GM19351 (cell line): ENCODE results near the gene ADRB2.
"Not testable (repeated sequence)": the region's sequence is repeated elsewhere in the genome, so short reads cannot be mapped to it uniquely, and the experiment has no call there.

Source experiments
- ATAC-seq: cut with Tn5 transposase; IDR thresholded peaks from one replicate; pipeline ENCODE4 v1.9.1; 2021; ENCODE audit warnings: mild to moderate bottlenecking, moderate library complexity; ENCODE audit not compliant: unreplicated experiment

ADRB2 gene

DNA sequence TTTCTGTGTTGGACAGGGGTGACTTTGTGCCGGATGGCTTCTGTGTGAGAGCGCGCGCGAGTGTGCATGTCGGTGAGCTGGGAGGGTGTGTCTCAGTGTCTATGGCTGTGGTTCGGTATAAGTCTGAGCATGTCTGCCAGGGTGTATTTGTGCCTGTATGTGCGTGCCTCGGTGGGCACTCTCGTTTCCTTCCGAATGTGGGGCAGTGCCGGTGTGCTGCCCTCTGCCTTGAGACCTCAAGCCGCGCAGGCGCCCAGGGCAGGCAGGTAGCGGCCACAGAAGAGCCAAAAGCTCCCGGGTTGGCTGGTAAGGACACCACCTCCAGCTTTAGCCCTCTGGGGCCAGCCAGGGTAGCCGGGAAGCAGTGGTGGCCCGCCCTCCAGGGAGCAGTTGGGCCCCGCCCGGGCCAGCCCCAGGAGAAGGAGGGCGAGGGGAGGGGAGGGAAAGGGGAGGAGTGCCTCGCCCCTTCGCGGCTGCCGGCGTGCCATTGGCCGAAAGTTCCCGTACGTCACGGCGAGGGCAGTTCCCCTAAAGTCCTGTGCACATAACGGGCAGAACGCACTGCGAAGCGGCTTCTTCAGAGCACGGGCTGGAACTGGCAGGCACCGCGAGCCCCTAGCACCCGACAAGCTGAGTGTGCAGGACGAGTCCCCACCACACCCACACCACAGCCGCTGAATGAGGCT lies at the start of gene ADRB2:
TSS of gene ADRB2 (plus strand) at position 559 of the 686 bp plus-strand sequence. CDS start 221 bp downstream, outside the sequence.
- peak; percentile 96 for ATAC-seq

DNA sequence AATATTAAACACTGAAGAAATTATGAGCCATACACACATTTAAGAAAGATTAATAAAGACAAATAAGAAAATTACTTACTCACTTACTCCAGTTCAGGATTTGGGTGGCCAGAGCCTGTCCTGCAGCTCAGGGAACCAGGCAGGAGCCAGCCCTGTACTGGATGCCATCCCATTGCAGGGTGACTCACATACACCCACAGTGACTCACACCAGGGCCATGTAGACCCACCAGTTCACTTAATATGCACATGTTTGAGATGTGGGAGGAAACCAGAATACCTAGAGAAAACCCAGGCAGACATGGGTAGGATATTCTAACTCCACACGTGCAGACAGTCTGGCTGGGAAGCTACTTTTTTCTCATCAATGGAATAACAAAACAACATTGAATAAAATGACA lies 49.6 kb upstream of the ADRB2 start:
- ATAC-seq, result no peak

DNA sequence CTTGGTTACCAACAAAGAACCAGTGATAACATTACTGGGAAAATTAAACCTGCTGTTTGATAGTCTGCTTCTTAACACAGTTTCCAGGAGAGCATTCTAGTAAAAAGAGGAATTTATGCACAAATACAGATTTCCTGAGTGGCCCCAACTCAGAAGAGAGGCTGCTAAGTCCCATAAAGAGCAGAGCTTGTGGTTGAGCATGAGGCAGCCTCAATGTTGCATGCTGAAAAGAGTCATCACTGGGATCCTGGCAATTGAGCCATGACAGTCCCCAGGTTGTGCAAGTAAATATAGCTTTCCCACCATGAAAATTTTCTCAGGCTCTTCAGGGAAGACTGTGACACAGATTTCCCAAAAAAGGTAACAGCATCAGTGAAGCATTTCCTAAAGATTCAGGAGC lies 47.5 kb upstream of the ADRB2 start:
- ATAC-seq, result no peak

DNA sequence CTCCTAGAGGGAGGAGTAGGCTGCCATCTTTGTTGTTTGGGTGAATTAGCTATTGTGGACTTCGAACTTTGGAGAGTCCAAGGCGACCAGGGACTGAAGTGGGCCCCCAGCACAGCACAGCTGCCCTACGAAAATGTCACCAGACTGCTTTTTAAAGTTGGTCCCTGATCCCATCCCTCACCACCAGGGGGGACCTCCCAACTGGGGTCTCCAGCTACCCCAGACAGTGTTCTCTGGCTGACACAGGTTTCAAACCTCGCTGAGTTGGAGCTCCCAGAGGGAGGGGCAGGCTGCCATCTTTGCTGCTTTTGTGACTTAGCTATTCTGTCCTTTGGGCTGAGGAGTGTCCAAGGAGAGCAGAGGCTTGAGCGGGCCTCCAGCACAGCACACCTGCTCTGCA lies 45.7 kb upstream of the ADRB2 start:
- no peak for ATAC-seq

DNA sequence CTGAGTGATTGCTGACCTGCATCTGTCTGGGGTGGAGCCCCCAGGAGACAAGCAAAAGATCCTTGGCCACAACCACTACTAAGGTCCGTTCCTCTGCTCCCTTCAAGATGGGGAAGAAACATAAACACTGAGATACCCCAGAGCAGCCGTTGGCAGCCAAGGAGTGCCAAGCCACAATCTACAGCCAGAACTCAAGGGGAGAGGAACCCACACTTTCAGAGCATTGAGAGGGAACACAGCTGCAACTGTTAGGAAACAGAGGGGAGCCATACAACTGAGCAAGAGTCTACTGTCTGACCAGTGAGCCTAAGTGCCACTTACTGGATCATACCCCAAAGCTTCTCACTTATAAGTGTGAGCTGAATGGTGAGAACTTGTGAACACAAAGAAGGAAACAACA lies 44.6 kb upstream of the ADRB2 start:
- ATAC-seq, result no peak

DNA sequence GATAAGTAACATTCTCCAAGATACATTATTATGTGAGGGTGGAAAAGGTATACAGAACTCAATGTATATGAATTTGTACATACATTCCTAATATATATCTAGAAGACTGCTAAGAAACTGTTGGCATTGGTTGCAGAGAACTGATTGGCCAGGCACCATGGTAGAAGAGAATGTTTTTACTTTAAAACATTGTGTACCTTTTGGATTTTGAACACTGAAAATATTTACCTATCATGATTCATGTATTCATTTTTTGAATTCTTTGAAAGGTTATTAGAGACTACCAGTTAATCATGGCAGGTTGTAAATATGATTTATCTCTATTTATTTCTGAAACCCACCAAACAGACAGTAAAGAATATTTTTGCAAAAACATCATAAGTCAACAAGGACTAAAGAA lies 41.2 kb upstream of the ADRB2 start:
- ATAC-seq, result no peak

DNA sequence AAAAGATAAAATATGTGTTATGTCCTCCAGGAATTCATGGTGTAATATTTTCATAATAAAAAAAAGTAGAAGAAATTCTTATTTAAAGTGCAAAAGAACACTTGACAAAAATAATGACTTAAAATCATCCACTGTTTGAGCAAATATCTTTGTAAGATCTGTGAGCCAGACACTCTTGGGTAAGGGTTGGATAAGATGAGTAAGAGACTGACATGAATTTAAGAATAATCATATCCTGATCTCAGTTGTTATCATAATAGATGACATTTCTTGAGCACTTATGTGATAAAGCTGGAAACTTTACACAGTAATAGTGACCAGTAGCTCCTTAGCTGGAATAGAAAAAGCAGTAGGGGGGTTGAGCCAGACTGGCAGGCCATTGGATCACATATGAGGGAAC lies 40.0 kb upstream of the ADRB2 start:
- ATAC-seq, result no peak

DNA sequence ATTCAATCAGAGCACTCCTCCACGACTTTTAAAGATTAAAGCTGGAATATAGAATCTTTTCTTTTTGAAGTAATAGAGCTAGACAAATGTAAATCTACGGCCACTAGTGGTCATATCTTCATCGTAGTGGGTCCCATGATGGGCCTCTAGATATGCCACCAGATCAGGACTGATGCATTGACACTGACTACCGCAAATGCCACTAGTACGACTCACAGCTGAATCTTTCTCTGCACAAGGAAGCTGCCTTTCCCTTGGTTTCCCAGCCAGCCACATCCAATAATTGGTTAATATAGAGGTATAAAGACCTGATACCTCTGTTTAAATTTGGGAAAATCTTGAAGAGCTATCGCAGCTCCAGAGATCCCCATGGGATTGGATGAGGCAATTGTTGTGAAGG lies 37.8 kb upstream of the ADRB2 start:
- ATAC-seq, result no peak

DNA sequence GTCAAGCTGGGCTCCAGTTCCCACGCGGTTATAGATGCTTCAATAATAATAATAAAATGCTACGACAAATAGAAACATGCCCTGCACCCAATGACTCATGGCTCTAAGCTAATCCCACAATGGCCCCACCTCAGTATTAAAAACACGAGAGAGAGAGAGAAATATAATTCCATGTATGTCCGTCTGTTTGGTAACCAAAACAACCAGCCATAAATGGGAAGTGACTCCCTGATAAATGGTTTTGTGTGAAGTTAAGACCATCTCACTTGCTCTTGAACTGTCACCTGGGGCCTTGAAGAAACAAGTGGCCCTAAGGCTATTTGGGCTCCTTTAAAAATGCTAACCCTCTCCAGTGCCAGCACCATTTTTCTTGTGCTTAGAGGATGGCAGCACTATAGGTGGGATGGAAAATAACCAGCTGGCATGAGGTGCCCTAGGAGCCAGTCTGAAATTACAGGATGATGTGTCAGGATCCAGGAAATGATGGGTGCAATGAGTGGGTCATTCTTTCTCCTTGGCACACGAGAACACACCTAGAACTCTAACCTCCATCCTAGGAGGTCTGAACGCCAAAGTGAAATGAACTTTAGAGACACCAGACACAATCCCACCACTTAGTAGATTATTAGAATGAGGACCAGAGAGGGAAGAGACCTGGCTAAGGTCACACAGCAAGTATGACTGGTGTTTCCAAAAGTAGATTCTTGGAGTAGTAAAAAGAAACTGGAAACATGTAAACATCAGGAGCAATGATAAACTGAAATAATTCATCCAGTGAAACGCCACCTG lies 35.7 kb upstream of the ADRB2 start:
- ATAC-seq, result peak; percentile 22

DNA sequence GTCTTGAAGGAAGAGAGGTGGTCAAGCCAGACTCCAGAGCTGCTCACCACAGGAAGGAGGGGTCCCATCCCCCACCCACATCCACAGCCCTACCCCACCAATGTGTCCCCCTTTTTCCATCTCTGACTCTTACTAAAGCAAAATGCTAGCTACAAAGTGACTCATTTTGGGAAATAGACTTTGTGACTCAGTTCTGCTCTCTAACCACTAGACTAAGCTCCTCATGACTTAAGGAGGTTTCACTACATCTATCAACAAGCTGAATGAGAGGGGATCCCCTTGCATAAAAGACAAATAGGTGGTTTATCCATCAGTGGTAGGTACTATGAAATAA lies 35.1 kb upstream of the ADRB2 start:
- ATAC-seq, result peak; percentile 98

DNA sequence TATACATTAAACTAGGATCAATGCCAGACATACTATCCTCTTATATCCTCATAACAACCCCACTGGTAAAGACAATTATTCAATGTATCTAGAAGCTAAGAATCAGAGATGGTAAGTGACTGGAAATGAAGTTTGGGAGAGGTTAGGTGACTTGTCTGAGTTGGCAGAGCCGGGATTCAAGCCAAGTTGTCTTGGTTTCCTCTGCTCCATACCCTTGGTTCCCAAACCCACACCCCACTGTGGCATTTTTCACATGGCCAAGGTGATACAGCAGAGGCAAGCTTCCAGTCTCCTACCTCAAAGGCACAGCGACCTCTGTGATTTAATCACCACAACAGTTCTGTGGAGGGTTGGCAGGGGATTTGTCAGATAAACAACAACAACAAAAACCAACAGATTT lies 34.7 kb upstream of the ADRB2 start:
- no peak for ATAC-seq

DNA sequence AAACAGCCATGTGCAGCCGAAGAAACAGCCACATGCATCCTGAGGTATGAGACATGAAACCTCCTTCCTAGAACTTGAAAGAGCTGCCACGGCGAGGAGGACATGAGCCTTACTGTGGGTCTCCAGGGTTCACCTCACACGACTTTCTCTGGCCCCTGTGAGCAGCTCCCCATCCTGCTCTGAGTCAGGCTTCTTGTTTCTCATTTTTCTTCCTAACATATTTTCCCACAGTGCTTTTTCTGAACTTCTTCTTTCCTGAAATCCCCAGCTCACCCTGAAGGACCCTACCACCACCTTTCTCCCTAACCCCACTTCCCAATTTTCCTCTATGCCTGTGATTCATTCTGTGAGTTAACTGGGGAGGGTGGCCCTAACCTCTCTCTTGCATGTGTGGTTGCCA lies 33.7 kb upstream of the ADRB2 start:
- ATAC-seq, result no peak

DNA sequence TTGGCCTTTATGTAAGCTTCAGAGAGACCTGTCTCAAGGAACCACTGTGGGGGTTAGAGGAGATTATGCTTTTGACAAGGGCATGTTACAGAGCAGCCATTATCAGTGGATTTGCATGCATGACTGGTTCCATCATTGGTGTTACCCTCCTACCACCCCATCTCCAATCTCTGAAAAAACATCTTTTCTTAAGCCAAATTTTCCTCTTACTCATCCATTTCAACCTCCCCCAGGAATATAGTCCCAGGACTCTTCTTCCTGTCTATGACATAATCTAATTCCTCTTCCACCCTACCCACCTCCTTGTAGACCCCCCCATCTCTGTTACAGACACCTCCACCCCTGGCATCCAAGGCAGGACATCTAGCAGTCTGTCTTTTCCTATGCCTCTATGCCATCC lies 33.1 kb upstream of the ADRB2 start:
- ATAC-seq, result no peak

DNA sequence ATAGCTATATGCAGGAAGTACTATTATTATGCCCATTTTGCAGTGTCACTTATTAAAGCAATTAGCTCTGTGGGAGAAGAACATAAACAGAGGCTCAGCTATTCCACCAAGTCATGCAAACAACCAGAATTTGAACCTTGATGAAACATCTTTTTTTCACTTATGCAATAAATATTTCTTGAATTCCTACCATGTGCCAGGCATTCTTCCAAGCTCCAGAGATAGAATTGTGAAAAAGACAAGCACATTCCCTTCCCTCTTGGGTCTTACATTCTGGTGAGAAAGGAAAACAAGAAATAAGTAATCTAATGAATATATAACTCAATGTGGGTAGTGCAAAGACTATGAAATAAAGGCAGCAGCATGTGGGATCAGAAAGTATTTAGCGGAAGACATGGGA lies 32.1 kb upstream of the ADRB2 start:
- ATAC-seq, result no peak

DNA sequence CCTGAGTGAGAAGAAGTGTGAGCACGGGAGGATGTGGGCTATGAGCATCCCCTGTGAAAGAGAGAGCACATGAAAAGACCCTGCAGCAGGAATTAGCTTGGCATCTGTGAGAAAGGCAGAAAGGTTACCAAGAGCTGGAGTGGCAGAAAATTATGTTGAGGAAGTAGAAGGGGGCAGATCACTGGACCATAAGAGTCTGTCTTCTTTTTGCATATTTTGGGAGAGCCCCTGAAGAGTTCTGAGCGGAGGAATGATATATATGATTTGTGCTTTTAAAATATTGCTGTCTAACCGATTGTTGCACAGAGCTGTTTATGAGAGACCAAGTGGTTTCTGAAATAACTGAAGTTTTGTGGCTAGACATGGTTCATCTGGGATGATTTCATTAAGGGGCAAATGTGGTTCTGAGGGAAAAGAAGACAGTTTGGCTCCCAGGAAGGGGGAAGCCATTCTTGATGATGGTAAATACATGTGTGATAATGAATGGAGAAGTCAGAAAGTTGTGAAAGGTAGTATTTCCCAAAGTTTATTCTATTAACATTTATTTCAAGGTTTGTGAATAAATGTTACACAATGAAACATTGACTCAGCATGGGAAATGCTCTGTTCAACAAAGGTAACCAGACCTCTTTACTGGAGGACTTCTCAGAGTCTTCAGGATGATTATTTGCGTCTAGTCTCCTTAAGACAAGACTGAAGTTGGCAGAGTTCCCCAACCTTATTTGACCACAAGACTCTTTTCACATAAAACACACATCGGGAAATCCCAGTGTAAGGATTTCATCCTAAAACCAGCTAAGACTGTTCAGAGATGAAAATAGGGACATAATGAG lies 31.5 kb upstream of the ADRB2 start:
- ATAC-seq, result no peak

DNA sequence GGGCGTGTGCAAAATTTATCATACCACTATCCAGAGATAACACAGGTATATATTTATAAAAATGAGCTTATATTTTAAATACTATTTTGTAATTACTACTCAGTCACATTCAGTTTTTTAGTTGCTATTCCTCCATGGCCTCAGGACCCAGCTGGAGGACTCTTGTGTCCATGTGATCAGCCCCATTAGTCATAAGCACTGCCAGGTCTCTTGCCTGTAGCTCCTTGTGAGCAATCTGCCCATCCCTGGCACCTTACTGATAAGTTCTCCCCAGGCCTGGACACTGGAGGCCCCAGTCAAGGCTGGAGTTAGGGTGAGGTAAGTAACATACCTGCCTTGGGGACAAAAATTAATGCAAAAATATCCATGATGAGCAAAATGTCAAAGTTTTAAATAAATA lies 29.5 kb upstream of the ADRB2 start:
- ATAC-seq, result no peak

DNA sequence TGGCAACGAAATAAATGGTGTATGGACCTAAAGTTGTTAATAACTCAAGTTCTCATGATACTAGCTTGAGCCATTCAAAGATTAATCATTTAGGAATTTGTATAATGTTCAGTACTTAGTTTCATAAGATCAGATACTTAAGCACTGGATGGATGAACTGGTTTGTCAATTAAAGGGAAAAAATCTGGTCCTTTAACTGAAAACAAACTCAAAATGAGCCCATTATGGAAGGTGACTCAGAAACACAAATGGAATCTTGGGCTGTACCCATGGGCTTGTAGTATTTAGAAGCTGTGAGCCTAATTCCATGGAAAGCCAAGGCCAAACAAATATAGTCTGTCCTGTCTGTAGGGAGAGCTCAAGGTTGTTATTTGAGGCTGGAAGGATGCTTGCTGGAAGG lies 27.6 kb upstream of the ADRB2 start:
- no peak for ATAC-seq

DNA sequence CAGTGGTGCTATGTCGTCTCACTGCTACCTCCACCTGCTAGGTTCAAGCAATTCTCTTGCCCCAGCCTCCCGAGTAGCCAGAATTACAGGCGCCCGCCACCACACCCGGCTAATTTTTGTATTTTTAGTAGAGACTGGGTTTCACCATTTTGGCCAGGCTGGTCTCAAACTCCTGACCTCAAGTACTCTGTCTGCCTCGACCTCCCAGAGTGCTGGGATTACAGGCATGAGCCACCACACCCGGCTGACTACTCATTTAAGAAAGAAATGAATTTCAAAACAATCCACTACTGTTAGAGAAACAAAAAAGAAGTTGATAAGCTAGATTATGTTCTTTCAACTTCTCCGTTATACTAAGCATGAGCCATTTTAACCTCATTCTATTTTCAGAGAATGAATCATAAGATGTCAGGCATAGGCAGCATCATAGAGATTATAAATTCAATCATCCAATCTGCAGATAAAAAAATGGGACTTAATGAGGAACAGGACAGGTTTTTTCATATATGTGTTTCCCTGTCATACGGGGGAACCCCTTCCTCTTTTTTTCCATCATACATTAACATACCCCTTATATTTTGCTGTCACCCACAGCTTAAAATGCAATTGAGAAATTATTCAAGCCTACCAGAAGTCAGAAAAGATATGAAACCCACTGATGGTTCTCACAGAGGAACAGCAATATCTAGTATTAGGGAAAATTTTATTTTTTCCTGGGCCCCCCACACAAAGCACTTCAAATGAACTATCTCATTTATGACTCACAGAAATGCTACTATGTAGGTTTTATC lies 26.5 kb upstream of the ADRB2 start:
- ATAC-seq, result no peak

DNA sequence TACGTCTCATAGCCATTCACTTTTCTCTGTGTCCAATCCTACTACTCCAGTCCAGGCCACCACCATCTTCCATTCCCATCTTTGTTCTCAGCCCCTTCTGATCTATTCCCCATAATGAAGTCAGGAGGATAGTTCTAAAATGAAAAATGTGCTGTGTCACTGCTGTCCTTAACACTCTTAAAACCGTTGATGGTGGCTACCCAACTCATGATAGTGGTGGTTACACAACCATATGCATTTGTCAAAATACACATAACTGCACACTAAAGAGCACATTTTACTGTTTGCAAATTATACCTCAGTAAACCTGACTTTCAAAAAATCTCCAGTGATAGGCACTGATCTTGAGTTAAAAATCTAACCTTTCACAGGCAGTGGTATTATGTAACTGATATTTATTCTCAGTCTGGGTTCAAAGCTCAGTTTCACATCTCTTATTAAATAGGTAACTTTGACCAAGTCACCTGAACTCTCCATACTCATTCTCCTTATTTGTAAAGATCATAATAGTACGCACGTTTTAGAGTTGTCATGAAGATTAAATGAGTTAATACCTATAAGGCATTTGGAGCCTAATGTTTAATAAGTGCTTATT lies 24.6 kb upstream of the ADRB2 start:
- no peak for ATAC-seq

DNA sequence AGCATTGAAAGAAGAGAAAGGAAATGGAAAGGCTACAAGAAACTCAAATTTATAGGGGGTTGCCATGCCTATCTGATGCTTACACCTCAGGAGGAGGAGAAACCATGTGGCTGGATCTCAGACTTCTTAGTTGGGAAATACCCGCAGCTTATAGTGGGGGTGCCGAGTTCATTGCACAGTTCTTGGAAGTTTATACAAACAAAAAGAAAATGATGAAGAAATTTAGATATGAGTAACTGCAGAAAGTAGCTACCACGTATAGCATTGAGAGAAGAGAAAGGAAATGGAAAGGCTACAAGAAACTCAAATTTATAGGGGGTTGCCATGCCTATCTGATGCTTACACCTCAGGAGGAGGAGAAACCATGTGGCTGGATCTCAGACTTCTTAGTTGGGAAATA lies 23.0 kb upstream of the ADRB2 start:
- not testable (repeated sequence) for ATAC-seq

DNA sequence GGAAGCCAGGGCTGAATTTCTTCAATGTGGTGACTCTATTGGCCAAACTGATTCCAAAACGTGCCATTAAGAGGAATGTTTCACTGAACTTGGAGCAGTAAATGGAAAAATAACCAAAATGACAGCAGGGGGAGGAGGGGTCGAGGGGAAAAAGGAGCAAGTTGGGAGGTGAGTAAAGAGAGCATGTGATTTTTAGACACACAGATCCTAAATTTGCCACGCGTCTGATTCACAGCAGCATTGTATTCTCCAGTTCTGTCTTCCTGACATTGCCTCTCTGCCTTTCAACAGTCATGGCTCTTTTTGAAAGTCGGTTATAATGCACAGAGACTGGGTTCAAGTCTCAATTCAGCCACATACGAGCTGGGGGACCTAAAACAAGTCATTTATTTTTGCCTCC lies 22.0 kb upstream of the ADRB2 start:
- ATAC-seq, result no peak
